GM13977 (cell line): ENCODE measurements around the gene CPED1.

ENCODE experiments used
- DNase-seq: peaks from one replicate; pipeline ENCODE4 v3.0.0; 2012; ENCODE audit warnings: low spot score
- CTCF ChIP-seq: IDR thresholded peaks from 2 replicates; pipeline ENCODE4 v1.5.1; 2012; ENCODE audit warnings: mild to moderate bottlenecking, control low read depth; ENCODE audit not compliant: insufficient read depth; ENCODE audit errors: extremely low read depth, missing control alignments
- in situ Hi-C: fragments of 300-500 bp; cut with MboI; formaldehyde crosslinking; loops from one replicate; pipeline ENCODE4 v1.12.0; 2022; ENCODE audit warnings: low sequenced_read_pairs, low pct_unique_long_range_greater_than_20kb, mixed read lengths, inconsistent platforms; ENCODE audit not compliant: unreplicated experiment

CPED1 gene

GRCh38 chr7:121102619-121103018, 114.1 kb downstream of the CPED1 start:
- no peak for TF ChIP-seq CTCF
- DNase-seq: no peak

GRCh38 chr7:121103086-121103485, 114.6 kb downstream of the CPED1 start:
- in situ Hi-C loops: loop anchor here (25.0 kb wide), 1 partner anchor 316 kb away; no protein-coding TSS in a partner anchor
- no peak for DNase-seq
- no peak for TF ChIP-seq CTCF

More at GRCh38 chr7:121102619-121103018, 114.1 kb downstream of the CPED1 start:
- in situ Hi-C loops: loop anchor here (25.0 kb wide), 1 partner anchor 315 kb away; no protein-coding TSS in a partner anchor

GRCh38 chr7:121103579-121103978, 115.1 kb downstream of the CPED1 start:
- in situ Hi-C loops: loop anchor here (25.0 kb wide), 1 partner anchor 316 kb away; no protein-coding TSS in a partner anchor
- DNase-seq: no peak
- TF ChIP-seq CTCF: no peak

- TF ChIP-seq CTCF: no peak
- DNase-seq: no peak
- in situ Hi-C loops: loop anchor here (25.0 kb wide), 1 partner anchor 318 kb away; no protein-coding TSS in a partner anchor
These were observed 116.8 kb downstream of the CPED1 start for GRCh38 chr7:121105262-121105661.

GRCh38 chr7:121107923-121108498, 119.5 kb downstream of the CPED1 start:
- in situ Hi-C loops: loop anchor here (25.0 kb wide), 1 partner anchor 321 kb away; no protein-coding TSS in a partner anchor
- peak; percentile 21 for DNase-seq
- peak; percentile 77 for TF ChIP-seq CTCF

GRCh38 chr7:121109145-121109544, 120.6 kb downstream of the CPED1 start:
- in situ Hi-C loops: loop anchor here (25.0 kb wide), 1 partner anchor 322 kb away; no protein-coding TSS in a partner anchor
- no peak for TF ChIP-seq CTCF
- no peak for DNase-seq

GRCh38 chr7:121113288-121113687, 124.8 kb downstream of the CPED1 start:
- in situ Hi-C loops: loop anchor here (25.0 kb wide), 1 partner anchor 326 kb away; no protein-coding TSS in a partner anchor
- no peak for TF ChIP-seq CTCF
- DNase-seq: no peak
